Myocyte (in vitro differentiated cells): ENCODE data around the gene SUPT3H. TPM values are rescaled to one million over a fixed set of nuclear protein-coding genes. Genes with fewer than 3 reads are reported as not detected.

Experiments used
- DNase-seq: peaks from one replicate; pipeline ENCODE4 v3.0.0-alpha.2; 2012; ENCODE audit warnings: low read depth
- total RNA-seq: library from RNA; depleted of rRNA; stranded (reverse); fragments of >200 nt; gene quantifications from 2 replicates; pipeline ENCODE4 v1.2.3, GENCODE V29; 2014

The SUPT3H gene
- total RNA-seq, 1 donor from 2014 or later, result 7.8 TPM

GRCh38 chr6:45012687-45013086, 365.0 kb downstream of the SUPT3H start:
- DNase-seq, result no peak

GRCh38 chr6:45009576-45009975, 368.2 kb downstream of the SUPT3H start:
- DNase-seq, result no peak

- no peak for DNase-seq
Measured at GRCh38 chr6:45006893-45007292, 370.8 kb downstream of the SUPT3H start.

GRCh38 chr6:45003961-45004360, 373.8 kb downstream of the SUPT3H start:
- DNase-seq, result no peak

GRCh38 chr6:45003387-45003786, 374.3 kb downstream of the SUPT3H start:
- DNase-seq, result no peak

- DNase-seq, result no peak
Measured at GRCh38 chr6:45002390-45003105, 375.2 kb downstream of the SUPT3H start.

- DNase-seq, result no peak
Measured at GRCh38 chr6:45001663-45002062, 376.1 kb downstream of the SUPT3H start.

- no peak for DNase-seq
Measured at GRCh38 chr6:45000833-45001232, 376.9 kb downstream of the SUPT3H start.

- no peak for DNase-seq
Measured at GRCh38 chr6:44999066-44999465, 378.7 kb downstream of the SUPT3H start.

- DNase-seq, result no peak
Measured at GRCh38 chr6:44995486-44996132, 382.1 kb downstream of the SUPT3H start.

GRCh38 chr6:44989391-44989790, 388.3 kb downstream of the SUPT3H start:
- DNase-seq, result no peak

GRCh38 chr6:44985006-44985405, 392.7 kb downstream of the SUPT3H start:
- no peak for DNase-seq

- no peak for DNase-seq
Measured at GRCh38 chr6:44983467-44984365, 394.0 kb downstream of the SUPT3H start.

- no peak for DNase-seq
Measured at GRCh38 chr6:44980841-44981240, 396.9 kb downstream of the SUPT3H start.

- DNase-seq, result peak; percentile 27
Measured at GRCh38 chr6:44976677-44977641, 400.8 kb downstream of the SUPT3H start.

GRCh38 chr6:44974511-44974910, 403.2 kb downstream of the SUPT3H start:
- no peak for DNase-seq

GRCh38 chr6:44972709-44973108, 405.0 kb downstream of the SUPT3H start:
- no peak for DNase-seq

GRCh38 chr6:44969446-44970185, 408.1 kb downstream of the SUPT3H start:
- DNase-seq, result no peak

- peak; percentile 21 for DNase-seq
Measured at GRCh38 chr6:44967481-44967880, 410.3 kb downstream of the SUPT3H start.
